Measurements from ENCODE around the gene LENEP.

DNA sequence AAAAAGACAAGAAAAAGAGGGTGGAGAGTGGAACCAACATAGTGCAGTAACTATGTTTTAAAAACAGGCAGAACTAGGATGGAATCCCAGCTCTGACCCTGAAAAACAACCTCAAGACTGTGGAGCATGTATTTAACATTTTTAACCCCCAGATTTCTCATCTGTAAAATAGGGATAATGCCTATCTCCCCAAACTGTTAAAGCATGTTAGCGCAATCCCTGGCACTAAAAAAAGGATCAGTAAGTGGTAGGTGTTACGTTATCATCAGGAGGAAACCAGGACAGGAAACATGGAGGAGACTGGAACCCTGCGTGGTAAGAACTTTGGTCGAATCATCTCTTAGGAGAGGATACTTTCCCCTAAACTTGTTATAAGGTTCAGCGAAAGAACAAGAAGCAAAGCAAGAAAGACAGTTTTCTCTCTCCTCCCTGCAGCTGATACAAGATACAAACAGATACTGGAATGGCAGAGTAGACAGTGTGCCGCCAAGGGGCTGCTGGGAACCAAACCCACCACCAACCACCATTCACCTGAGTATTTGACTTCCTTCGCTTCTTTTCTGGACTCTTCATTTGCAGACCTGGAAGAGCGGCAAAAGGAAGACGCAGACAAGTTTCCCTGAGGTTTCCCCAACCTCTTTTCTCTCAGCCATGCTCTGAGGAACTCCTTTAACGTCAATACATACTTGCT is 32.8 kb upstream of the LENEP start:
- TF ChIP-seq CTCF (IDR thresholded peaks at IDR 0.05) (no peak), POLR2A (IDR thresholded peaks at IDR 0.05) (no peak)
